Measurements from ENCODE around the gene HSPE1.

- TF ChIP-seq ESRRA (CRISPR knock-in tag; IDR thresholded peaks at IDR 0.05; ENCODE audit: borderline replicate concordance) (peak; percentile 80), ATF3 (CRISPR knock-in tag; conservative IDR thresholded peaks at IDR 0.05) (0 out of 2 replicates have a peak, but pooled peaks have one; percentile 9)
Observed at GRCh38 chr2:197515739-197516392, 15.7 kb downstream of the HSPE1 start, which contains the start of gene MOB4.
